ENCODE results near the gene PSORS1C2. TPM values are rescaled to one million over a fixed set of nuclear protein-coding genes. Genes with fewer than 3 reads are reported as not detected.

PSORS1C2 gene
- total RNA-seq, 2 experiments from 2014 or later = not detected

GRCh38 chr6:31158140-31158862 lies 19.4 kb upstream of the PSORS1C2 start, which contains the start of gene TCF19:
Gene TCF19, plus strand, starts transcription at chr6:31158589. Its CDS starts 881 bp downstream, at chr6:31159470.
- BruUV-seq (replicated peaks) = no TSS peak
- ChIA-PET POLR2A (interaction anchor here (0.7 to 1.6 kb wide), 6 partner anchors 10 to 40 kb away, joined by 3 to 6 read pairs (median 4); no protein-coding TSS in a partner anchor), CTCF (ENCODE audit: unreplicated experiment) (interaction anchor here (0.5 kb wide), 1 partner anchor 31 kb away, joined by 3 read pairs; no protein-coding TSS in a partner anchor)
- DNase-seq (ENCODE audit: low spot score) = peak; percentile 97
- H3K27ac ChIP-seq (ENCODE audit: low read depth, low read length, poor library complexity, severe bottlenecking) = peak within 1 kb of the TSS; percentile 60
- H3K9me3 ChIP-seq (ENCODE audit: low read length) = no peaks in the 10 kb centered on the region
- peak within 1 kb of the TSS; percentile 99 for H3K4me2 ChIP-seq (ENCODE audit: low read length)
- H4K20me1 ChIP-seq (ENCODE audit: insufficient read depth, low read length) = no peaks in the 10 kb centered on the region
- H3K9me2 ChIP-seq (ENCODE audit: insufficient read depth, low read length) = no peaks in the 10 kb centered on the region
- peaks cover 42% of the 10 kb centered on the region for H3K36me3 ChIP-seq (ENCODE audit: insufficient read depth, low read length)
- no peak for TF ChIP-seq CTCF (conservative IDR thresholded peaks at IDR 0.05; ENCODE audit: low read length)
- no peak for TF ChIP-seq EZH2phosphoT487 (IDR thresholded peaks at IDR 0.05; ENCODE audit: borderline replicate concordance, low read depth, low read length)
- peak within 1 kb of the TSS; percentile 88 for H3K4me3 ChIP-seq (ENCODE audit: low read depth, low read length, poor library complexity, severe bottlenecking)
- peaks cover 22% of the 10 kb centered on the region for H3K4me1 ChIP-seq (ENCODE audit: insufficient read depth, low read length, poor library complexity, severe bottlenecking)
- intact Hi-C loops (cut with micrococcal nuclease; ENCODE audit: unreplicated experiment) = loop anchor here (1.0 kb wide), 1 partner anchor 32 kb away; no protein-coding TSS in a partner anchor
- peak within 1 kb of the TSS; percentile 70; the same call in 1 of the 2 replicates for H2AFZ ChIP-seq (ENCODE audit: low read length)
- peaks cover 17% of the 10 kb centered on the region; the same call in 1 of the 2 replicates for H3K79me2 ChIP-seq (ENCODE audit: insufficient read depth, low read depth, low read length)

GRCh38 chr6:31157513-31158139 lies 18.8 kb upstream of the PSORS1C2 start, which contains the start of gene CCHCR1:
Gene CCHCR1, minus strand, starts transcription at chr6:31157802. Its CDS starts 202 bp downstream, at chr6:31157600.
- H3K4me3 ChIP-seq (ENCODE audit: low read depth, low read length, poor library complexity, severe bottlenecking) = peak within 1 kb of the TSS; percentile 88
- H2AFZ ChIP-seq (ENCODE audit: low read length) = peak within 1 kb of the TSS; percentile 70; the same call in 1 of the 2 replicates
- H3K9me3 ChIP-seq (ENCODE audit: low read length) = no peaks in the 10 kb centered on the region
- no peaks in the 10 kb centered on the region for H3K9me2 ChIP-seq (ENCODE audit: insufficient read depth, low read length)
- peaks cover 17% of the 10 kb centered on the region; the same call in 1 of the 2 replicates for H3K79me2 ChIP-seq (ENCODE audit: insufficient read depth, low read depth, low read length)
- DNase-seq (ENCODE audit: low spot score) = no peak
- CTCF ChIA-PET (ENCODE audit: unreplicated experiment) = interaction anchor here (0.5 kb wide), 1 partner anchor 287 kb away, joined by 3 read pairs; no protein-coding TSS in a partner anchor
- peak within 1 kb of the TSS; percentile 60 for H3K27ac ChIP-seq (ENCODE audit: low read depth, low read length, poor library complexity, severe bottlenecking)
- peaks cover 35% of the 10 kb centered on the region for H3K36me3 ChIP-seq (ENCODE audit: insufficient read depth, low read length)
- intact Hi-C loops (cut with micrococcal nuclease; ENCODE audit: unreplicated experiment) = loop anchor here (1.0 kb wide), 1 partner anchor 33 kb away; no protein-coding TSS in a partner anchor
- no TSS peak for BruUV-seq (replicated peaks)
- POLR2A ChIA-PET = interaction anchor here (1.1 to 1.6 kb wide), 5 partner anchors 9 to 40 kb away, joined by 4 to 6 read pairs (median 4); no protein-coding TSS in a partner anchor
- peak within 1 kb of the TSS; percentile 99 for H3K4me2 ChIP-seq (ENCODE audit: low read length)
- H3K4me1 ChIP-seq (ENCODE audit: insufficient read depth, low read length, poor library complexity, severe bottlenecking) = peaks cover 17% of the 10 kb centered on the region
- no peaks in the 10 kb centered on the region for H4K20me1 ChIP-seq (ENCODE audit: insufficient read depth, low read length)
- no peak for TF ChIP-seq CTCF (conservative IDR thresholded peaks at IDR 0.05; ENCODE audit: low read length)
- TF ChIP-seq EZH2phosphoT487 (IDR thresholded peaks at IDR 0.05; ENCODE audit: borderline replicate concordance, low read depth, low read length) = no peak

All from OCI-LY7 (cell line).